HG02884 (cell line): ENCODE measurements around the gene RALGPS1.
"Not testable (repeated sequence)": the region's sequence is repeated elsewhere in the genome, so short reads cannot be mapped to it uniquely, and the experiment has no call there.

Experiments used
- ATAC-seq: cut with Tn5 transposase; IDR thresholded peaks from one replicate; pipeline ENCODE4 v1.9.1; 2021; ENCODE audit warnings: mild to moderate bottlenecking, moderate library complexity; ENCODE audit not compliant: unreplicated experiment

The RALGPS1 gene

GRCh38 chr9:127167560-127168326 is 253.2 kb downstream of the RALGPS1 start:
- no peak for ATAC-seq

- no peak for ATAC-seq
Observed at GRCh38 chr9:127168756-127169574, 254.4 kb downstream of the RALGPS1 start.

GRCh38 chr9:127169575-127169883 is 254.9 kb downstream of the RALGPS1 start:
- no peak for ATAC-seq

- ATAC-seq = no peak
Observed at GRCh38 chr9:127170103-127170502, 255.5 kb downstream of the RALGPS1 start.

- ATAC-seq = no peak
Observed at GRCh38 chr9:127170652-127171051, 256.1 kb downstream of the RALGPS1 start.

GRCh38 chr9:127171348-127171747 is 256.8 kb downstream of the RALGPS1 start:
- not testable (repeated sequence) for ATAC-seq

- no peak for ATAC-seq
Observed at GRCh38 chr9:127172066-127172707, 257.6 kb downstream of the RALGPS1 start.

- ATAC-seq = no peak
Observed at GRCh38 chr9:127173063-127173462, 258.5 kb downstream of the RALGPS1 start.

- no peak for ATAC-seq
Observed at GRCh38 chr9:127174386-127175318, 260.1 kb downstream of the RALGPS1 start.

GRCh38 chr9:127175319-127175715 is 260.7 kb downstream of the RALGPS1 start:
- ATAC-seq = no peak

- no peak for ATAC-seq
Observed at GRCh38 chr9:127175764-127176163, 261.2 kb downstream of the RALGPS1 start.

GRCh38 chr9:127176631-127177030 is 262.0 kb downstream of the RALGPS1 start:
- ATAC-seq = no peak

- ATAC-seq = no peak
Observed at GRCh38 chr9:127177231-127177630, 262.6 kb downstream of the RALGPS1 start.

GRCh38 chr9:127177665-127178265 is 263.2 kb downstream of the RALGPS1 start:
- ATAC-seq = no peak

- ATAC-seq = no peak
Observed at GRCh38 chr9:127178686-127179632, 264.4 kb downstream of the RALGPS1 start.

- ATAC-seq = no peak
Observed at GRCh38 chr9:127179633-127180441, 265.3 kb downstream of the RALGPS1 start.

GRCh38 chr9:127180457-127181314 is 266.1 kb downstream of the RALGPS1 start:
- ATAC-seq = no peak

- no peak for ATAC-seq
Observed at GRCh38 chr9:127181315-127181580, 266.7 kb downstream of the RALGPS1 start.
